ENCODE results near the gene PEX14. TPM values are rescaled to one million over a fixed set of nuclear protein-coding genes. Genes with fewer than 3 reads are reported as not detected.

Gene PEX14
- total and polyA plus RNA-seq, 9 of the 15 experiments (the other 6 are each of a cell fraction or from before 2014, with no cell fraction given) = 2.6 to 45.7 (median 22.7) TPM

- no peak for TF ChIP-seq XRCC4 (IDR thresholded peaks at IDR 0.05; ENCODE audit: extremely low read depth, insufficient read depth, insufficient read length)
- TF ChIP-seq ZNF561 (CRISPR knock-in tag; conservative IDR thresholded peaks at IDR 0.05) = no peak
- TF ChIP-seq USF1 (CRISPR knock-in tag; IDR thresholded peaks at IDR 0.05) = no peak
- peak; percentile 79 for TF ChIP-seq NR2C1 (IDR thresholded peaks at IDR 0.05)
- TF ChIP-seq NR2C1 (tag; IDR thresholded peaks at IDR 0.05) = peak; percentile 89
- TF ChIP-seq CREM (IDR thresholded peaks at IDR 0.05; ENCODE audit: low read depth) = peak; percentile 81
- 0 out of 2 replicates have a peak, but pooled peaks have one; percentile 50 for TF ChIP-seq NCOA1 (IDR thresholded peaks at IDR 0.05; ENCODE audit: low read depth)
- TF ChIP-seq ZNF444 (CRISPR knock-in tag; IDR thresholded peaks at IDR 0.05) = no peak
- TF ChIP-seq FIP1L1 (IDR thresholded peaks at IDR 0.05; ENCODE audit: low read depth, low read length, poor library complexity, severe bottlenecking) = no peak
- no peak for TF ChIP-seq HMG20B (CRISPR knock-in tag; IDR thresholded peaks at IDR 0.05)
- peak; percentile 27 for TF ChIP-seq PRDM10 (IDR thresholded peaks at IDR 0.05; ENCODE audit: partially characterized antibody)
- peak; percentile 88 for TF ChIP-seq L3MBTL2 (IDR thresholded peaks at IDR 0.05)
- TF ChIP-seq RNF219 (CRISPR knock-in tag; IDR thresholded peaks at IDR 0.05) = no peak
- peak; percentile 75; the same call in 1 of the 2 replicates for TF ChIP-seq TCF7 (IDR thresholded peaks at IDR 0.05; ENCODE audit: borderline replicate concordance)
- no peak for TF ChIP-seq ZNF76 (CRISPR knock-in tag; IDR thresholded peaks at IDR 0.05; ENCODE audit: borderline replicate concordance)
- TF ChIP-seq ARID3B (CRISPR knock-in tag; IDR thresholded peaks at IDR 0.05; ENCODE audit: borderline replicate concordance) = 0 out of 2 replicates have a peak, but pooled peaks have one; percentile 22
- no peak for TF ChIP-seq ATF4 (CRISPR knock-in tag; IDR thresholded peaks at IDR 0.05)
- peak; percentile 9; the same call in 1 of the 2 replicates for TF ChIP-seq ZNF668 (CRISPR knock-in tag; IDR thresholded peaks at IDR 0.05)
These were observed at the start of gene PEX14 (continued) for GRCh38 chr1:10474613-10475507.
